ENCODE results near the gene LMO7. TPM values are rescaled to one million over a fixed set of nuclear protein-coding genes. Genes with fewer than 3 reads are reported as not detected.

The LMO7 gene
- polyA plus RNA-seq (ENCODE audit: insufficient read length in 4 of 4), result 100 to 1,000 TPM in 1 of 4 donors, 10 to 100 TPM in 3; 57.8 to 109 (median 88.7) TPM

DNA sequence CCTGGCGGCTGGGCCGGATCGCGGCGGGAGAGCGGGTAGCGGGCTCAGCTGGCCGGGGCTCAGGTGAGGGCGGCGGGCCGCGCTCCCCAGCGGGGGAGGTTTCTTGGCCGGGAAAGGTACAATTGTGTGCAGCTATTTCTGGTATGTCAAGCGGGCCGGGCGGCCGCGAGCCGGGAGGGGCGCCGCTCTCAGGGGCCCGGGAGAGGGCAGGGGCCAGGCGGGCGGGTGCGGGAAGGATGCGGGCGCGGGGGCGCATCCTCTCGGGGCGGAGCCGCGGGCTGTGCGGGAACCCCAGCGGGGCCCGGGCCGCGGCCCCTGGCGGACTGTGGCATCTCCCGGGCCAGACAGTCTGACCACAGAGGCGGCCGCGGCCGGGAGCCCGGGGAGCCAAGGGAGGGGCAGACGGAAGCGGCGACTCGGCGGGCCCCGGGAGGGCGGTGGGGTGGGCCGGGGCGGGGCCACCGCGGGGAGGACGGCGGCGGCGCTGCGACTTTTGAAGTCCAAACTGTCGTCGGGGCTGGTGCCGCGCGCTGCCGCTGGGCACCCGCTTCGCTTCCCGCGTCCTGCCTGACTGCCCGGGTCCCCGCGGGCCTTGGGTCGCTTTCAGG is at the start of gene LMO7:
LMO7 (plus strand) TSS at position 503 of the 608 bp plus-strand sequence. CDS start 328 bp downstream, outside the sequence.
- DNase-seq (ENCODE audit: low read depth in 4 of 4, low spot score in 2 of 4), result peak in 1 of 4 donors; percentile 15

DNA sequence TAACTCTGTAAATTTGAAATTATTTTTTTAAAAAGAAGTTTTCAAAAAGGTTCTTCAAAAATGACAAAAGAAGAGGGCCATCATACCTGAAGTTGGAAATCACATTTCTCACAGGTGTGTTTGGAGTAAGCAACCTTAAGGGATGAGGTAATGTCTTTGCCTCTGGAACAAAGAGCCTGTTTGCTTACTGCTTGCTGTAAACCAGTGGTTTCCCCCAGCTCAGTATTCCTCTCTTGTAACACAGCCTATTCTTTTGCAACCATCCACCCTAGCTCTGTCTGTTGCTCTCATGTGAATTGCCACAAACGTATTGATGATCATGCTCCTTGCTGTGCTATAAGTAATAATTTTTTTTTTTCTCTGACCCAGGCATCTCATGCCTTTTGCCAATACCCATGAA is 48.5 kb upstream of the LMO7 start:
- DNase-seq (ENCODE audit: low read depth in 4 of 4, low spot score in 2 of 4), result no peak

DNA sequence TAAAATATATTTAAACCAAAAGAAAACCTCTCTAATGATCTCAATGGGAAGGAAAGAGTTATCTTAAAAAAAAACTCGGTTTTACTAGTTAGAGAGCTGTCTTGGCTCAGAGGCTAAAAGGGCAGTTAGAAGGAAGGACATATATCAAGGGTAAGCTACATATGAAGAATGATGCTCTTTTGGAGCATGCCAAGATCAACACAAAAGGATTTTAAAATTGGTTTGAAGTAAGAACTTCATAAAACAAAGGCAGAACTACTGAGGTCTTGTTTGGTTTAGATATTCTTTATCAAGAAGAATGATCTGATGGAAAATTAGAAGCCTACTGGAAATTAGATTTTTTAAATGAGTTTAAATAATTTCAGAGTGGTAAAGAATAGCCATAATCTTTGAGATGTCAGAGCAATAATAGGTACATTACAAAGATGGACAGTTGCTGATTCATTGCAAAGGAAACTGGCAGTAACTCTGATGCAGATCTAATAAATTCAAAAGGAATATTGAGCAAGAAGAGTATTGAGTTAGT is 39.4 kb upstream of the LMO7 start:
- DNase-seq (ENCODE audit: low read depth in 4 of 4, low spot score in 2 of 4), result no peak

DNA sequence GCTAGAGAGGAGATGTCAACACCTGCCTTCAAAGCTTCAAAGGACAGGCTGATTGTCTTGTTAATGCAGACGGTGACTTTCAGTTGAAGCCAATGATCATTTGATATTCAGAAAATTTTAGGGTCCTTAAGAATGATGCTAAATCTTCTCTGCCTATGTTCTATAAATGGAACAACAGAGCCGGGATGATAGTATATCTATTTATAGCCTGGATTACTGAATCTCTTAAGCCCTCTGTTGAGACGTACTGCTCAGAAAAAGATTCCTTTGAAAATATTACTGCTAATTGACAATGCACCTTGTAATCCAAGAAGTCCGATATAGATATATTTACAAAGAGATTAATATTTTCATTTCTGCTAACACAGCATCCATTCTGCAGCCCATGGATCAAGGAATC is 35.8 kb upstream of the LMO7 start:
- DNase-seq (ENCODE audit: low read depth in 4 of 4, low spot score in 2 of 4), result no peak

DNA sequence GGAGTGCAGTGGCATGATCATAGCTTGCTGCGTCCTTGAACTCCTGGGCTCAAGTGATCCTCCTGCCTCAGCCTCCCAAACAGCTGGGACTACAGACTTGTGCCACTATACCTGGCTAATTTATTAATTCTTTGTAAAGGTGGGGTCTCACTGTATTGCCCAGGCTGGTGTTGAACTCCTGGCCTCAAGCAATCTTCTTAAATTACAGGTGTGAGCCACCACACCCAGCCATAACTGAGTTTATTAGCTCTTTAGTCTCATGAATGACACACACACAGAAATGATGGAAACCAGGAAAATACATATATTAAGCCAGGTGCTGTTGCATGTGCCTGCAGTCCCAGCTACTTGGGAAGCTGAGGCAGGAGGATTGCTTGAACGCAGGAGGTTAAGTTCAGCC is 33.1 kb upstream of the LMO7 start:
- DNase-seq (ENCODE audit: low read depth in 4 of 4, low spot score in 2 of 4), result no peak

DNA sequence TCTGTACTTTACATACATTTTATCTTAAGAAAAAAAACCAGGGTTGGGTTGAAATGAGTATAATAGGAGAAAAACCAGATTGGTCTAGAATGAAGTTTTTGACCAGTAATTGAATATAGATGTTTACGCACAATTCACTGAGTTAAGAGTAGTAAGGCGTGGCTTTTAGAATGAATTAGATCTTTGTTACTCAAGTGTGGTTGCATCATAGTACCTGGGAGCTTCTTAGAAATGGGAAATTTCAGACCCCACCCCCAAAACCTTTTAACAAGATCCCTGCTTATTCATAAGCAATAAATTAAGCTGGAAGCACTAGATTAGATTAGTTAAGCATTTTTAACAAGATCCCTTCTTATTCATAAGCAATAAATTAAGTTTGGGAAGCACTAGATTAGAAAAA is 28.7 kb upstream of the LMO7 start:
- DNase-seq (ENCODE audit: low read depth in 4 of 4, low spot score in 2 of 4), result no peak

DNA sequence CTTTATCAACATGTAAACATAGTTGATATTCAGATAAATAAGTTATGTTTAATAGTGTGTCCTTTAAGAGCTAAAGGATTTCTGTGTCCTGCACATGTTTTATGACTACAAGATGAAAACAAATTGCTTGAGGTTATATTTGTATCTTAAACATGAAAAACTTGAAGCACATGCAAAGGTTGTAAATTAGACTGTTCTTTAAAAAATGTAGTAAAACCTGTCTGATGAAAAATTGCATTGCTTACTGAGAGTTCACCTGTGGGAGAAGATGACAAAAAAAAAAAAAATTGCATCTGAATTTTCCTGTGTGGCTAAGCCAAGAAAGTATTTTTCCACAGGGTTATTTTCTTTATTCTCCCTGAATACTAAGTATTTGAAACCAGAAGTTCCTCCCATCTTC is 25.7 kb upstream of the LMO7 start:
- no peak for DNase-seq (ENCODE audit: low read depth in 4 of 4, low spot score in 2 of 4)

DNA sequence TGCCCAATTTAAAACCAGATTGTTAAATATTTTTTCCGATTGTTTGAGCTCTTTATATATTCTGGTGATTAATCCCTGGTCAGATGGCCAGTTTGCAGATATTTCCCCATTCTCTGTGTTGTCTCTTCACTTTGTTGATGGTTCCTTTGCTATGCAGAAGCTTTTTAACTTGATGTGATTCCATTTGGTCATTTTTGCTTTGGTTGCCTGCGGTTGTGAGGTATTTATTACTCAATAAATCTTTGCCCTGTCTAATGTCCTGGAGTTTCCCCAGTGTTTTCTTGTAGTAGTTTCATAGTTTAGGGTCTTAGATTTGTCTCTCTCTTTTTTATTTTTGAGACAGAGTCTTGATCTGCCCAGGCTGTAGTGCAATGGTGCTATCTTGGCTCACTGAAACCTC is 23.8 kb upstream of the LMO7 start:
- DNase-seq (ENCODE audit: low read depth in 4 of 4, low spot score in 2 of 4), result no peak

DNA sequence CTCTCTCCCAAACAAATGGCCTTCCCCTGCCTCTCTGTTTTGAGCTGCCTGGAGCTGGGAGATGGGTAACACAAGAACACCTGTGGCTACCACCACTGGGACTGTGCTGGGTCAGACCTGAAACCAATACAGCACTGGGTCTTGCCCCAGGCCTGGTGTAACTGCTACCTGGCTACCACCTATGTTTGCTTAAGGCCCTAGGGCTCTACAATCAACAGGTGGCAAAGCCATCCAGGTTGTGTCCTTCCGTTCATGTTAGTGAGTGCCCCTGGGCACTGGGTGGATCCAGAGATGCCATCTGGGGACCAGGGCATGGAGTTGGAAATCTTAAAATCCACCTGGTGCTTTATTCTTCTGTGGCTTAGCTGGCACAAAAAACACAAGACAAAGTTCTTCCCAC is 18.9 kb upstream of the LMO7 start:
- DNase-seq (ENCODE audit: low read depth in 4 of 4, low spot score in 2 of 4), result no peak

DNA sequence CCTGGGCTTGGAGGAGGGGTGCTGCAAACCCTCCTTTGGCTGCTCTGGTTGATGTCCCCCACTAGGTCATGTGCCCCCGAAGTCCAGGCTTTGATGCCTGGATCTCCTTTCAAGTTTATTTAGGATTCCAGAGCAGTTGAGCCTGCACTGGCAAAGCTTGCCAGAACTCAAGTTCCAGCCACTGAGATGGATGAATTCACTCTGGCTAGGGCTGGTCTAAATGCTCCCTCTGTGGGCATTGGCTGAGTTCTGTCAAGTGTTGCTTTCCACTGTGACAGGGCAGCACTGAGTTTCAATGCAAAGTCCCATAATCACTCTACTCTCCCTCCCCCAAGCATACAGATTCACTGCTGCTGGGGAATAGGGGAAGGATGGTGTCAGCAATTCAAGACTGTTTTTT is 17.8 kb upstream of the LMO7 start:
- no peak for DNase-seq (ENCODE audit: low read depth in 4 of 4, low spot score in 2 of 4)

DNA sequence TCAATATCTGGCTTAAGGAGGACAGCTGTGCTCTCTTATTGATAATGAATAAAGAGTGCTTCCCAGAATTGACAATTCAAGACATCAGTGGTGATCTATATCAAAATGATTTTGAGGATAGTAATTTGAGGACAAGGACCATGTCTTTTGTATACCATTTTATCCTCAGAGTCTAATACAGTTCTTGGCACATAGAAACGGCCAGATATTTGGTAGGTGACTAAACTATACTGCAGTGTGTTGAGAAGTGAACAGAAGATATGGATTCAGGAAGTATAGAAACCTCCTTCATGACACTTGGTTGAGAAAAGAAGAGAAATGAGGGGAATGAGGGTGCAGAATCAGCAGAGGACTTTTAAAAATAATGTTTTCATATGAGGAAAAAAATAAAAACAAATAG is 16.1 kb upstream of the LMO7 start:
- no peak for DNase-seq (ENCODE audit: low read depth in 4 of 4, low spot score in 2 of 4)

DNA sequence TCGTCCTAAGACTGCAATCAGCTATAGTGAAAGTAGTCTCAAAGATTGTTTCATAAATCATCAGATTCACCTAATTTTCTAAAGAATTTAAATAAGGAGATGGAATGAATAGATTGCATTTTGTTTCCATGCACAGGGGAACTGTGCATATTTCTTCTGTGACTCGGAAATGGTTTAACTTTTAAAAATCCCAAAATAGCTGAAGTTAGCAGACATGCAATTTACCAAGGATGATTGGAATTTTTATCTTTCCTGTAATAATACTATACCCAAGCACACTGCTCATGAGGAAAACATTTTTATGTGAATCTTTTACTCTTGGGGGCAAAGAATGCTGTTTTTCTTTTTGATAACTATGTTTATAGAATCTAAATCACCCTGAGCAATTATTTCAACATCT is 15.0 kb upstream of the LMO7 start:
- no peak for DNase-seq (ENCODE audit: low read depth in 4 of 4, low spot score in 2 of 4)

DNA sequence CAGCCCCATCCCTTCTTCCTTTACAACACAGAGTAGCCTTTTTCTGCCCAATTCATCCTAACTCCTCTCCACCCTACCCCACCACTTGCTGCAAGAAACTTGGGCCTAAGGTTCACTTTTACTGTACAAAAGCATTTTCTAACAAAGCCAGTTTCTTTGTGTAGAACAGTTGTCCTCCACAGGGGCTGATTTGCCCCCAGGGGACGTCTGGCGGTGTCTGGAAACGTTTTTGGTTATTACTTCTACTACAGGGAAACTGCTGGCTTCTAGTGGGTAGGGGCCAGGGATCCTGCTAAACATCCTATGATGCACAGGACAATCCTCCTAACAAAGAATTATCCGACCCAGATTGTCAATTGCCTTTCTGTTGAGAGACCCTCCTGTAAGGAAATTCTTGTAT is 7.3 kb upstream of the LMO7 start:
- DNase-seq (ENCODE audit: low read depth in 4 of 4, low spot score in 2 of 4), result no peak

DNA sequence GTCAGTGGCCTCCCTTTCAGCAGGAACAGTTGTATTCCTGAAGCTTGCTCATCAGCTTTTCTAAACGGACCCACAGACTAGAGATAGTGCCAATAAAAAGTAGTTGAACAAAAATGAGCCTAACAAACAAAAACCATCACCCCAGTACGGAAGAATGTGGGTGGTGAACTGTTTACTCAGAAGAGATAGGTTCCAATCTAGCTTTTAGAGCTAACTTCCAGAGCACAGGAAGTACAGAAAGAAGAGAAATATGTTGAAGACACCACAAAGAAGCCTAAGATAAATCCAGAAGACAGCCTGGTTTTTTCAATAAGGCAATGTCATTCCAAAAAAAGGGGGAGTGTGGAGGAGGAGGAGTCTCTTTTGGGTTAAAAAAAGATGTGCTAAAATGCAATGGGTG is 2.8 kb upstream of the LMO7 start:
- peak in 1 of 4 donors; percentile 2 for DNase-seq (ENCODE audit: low read depth in 4 of 4, low spot score in 2 of 4)

DNA sequence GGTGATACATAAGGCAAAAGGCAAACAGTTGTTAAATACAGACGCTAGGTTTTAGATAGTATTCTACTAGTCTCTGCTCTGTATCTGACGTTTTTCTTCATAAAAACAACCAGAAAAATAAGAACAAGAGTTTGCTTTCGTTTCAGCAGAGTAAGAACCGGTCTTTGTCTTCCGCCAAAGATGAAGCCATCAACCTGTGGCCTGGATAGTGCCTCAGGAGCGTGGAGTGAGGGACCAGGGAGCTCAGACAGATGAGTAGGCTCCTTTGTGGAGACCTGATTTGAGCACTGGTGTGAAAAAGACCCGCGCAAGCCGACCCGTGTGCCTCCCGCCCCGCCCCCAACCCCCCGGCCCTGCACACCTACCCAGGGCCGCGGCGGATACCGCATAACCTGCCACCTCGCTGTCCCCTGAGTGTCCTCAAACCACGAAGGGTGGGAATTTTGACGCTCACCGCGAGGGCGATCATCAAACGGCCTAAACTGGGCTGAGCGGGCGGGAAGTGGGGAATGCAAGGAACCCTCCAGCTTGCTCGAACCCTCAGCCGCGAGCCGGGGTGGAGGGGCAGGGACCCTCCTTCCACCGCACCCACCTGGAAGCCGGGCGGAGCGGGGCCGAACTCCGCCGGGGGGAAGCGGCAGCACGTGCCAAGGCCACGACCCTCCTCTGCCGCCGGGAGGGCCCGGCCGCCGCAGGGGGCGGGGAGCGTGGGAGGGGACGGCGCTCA is 866 bp upstream of the LMO7 start:
- peak in 1 of 4 donors; percentile 9 for DNase-seq (ENCODE audit: low read depth in 4 of 4, low spot score in 2 of 4)

DNA sequence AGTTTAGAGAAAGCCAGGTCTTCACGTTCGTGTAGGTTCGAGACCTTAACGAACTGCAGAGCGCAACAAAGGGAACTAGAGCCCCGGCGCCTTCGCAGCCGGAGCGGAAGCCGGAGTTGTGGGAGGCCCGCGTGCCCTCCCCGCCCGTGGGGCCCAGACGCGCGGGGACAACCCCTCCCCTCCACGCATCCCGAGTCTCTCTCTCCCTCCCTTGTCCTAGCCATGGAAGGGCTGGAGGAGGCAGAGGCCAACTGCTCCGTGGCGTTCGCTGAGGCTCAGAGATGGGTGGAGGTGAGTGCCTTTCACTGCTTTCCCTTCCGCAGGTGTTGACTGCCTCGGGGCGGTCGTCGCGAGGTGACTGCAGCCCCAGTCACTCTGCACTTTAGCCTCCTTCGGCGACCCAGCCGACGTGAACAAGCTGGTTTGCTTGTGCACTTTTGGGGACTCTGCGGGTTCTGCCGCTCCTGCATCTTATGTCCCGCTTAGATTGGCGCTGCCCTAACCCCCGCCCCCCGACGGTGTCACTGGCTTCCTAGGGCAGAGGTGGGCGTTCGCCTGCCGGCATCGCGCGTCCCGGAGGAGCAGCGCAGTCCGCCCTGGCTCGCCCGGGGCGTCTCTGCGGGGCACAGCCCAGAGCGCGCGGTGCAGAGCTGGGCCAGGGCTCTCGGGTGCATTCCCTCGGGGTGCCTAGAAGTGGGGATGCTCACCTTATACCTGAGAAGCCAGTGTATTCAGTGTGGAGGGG is 478 bp downstream of the LMO7 start:
- peak in 3 of 4 donors; percentile 28 to 52 (median 49) for DNase-seq (ENCODE audit: low read depth in 4 of 4, low spot score in 2 of 4)

DNA sequence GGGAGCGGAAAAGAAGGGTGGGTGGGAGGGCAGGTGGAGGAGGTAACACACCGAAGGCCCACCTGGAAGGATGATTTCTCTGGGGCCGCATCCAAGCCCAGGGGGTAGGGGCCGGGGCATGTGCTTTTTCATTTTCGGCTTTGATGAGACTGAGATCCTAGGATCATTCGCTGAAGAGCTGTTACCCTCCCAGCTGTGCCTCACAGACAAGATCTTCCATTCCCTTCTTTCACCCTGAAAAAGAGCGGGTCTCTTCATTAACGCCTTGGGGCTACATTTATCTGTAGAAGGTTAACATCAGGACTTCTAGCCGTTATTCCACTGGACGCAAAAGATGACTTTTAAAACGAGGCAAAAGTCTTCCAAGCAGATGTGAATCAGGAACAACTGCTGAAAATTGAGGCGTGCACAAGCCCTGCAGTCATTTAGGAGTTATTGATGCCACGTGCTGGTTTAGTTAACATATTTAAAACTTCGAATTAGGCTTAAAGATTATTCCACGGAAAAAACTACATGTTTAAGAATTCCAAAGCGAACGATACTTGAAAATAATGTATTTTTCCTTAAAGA is 1.1 kb downstream of the LMO7 start:
- no peak for DNase-seq (ENCODE audit: low read depth in 4 of 4, low spot score in 2 of 4)

DNA sequence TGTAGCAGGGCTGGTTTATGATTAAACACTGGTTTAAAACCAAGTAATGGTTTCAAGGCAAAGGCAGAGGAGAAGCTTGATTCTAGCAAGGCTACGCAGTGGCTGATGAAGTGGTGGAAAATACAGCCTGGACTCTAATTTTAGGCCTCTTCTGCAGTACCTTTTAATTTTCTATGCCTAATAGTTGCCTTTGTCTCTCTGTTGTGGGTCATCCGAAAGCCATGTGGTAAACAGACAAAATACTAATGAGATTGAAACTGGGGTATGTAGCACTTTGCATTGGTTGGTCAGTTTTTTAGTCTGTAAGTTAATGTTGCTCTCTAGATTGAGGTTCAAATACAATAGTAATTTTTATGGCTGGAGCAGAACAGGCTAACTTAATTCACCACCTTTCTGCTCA is 3.3 kb downstream of the LMO7 start:
- no peak for DNase-seq (ENCODE audit: low read depth in 4 of 4, low spot score in 2 of 4)

DNA sequence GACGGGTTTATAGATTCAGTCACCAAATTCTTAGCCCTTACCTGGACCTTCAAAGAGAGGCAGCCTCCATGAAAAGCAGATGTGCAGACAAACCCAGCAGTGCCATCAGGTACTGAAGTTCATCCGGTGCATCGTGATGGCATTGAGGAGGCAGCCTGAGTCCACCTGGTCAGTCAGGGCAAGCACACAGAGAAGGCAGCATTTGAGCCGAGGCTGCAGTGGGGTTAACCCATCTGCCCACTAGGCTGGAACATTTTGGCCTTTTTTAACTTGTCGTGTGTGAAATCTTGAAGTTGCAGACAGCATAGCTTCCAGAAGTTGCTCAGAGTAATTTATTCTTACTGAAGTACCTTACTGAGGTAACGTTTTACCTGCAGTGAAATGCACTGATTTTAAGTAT is 4.9 kb downstream of the LMO7 start:
- no peak for DNase-seq (ENCODE audit: low read depth in 4 of 4, low spot score in 2 of 4)

DNA sequence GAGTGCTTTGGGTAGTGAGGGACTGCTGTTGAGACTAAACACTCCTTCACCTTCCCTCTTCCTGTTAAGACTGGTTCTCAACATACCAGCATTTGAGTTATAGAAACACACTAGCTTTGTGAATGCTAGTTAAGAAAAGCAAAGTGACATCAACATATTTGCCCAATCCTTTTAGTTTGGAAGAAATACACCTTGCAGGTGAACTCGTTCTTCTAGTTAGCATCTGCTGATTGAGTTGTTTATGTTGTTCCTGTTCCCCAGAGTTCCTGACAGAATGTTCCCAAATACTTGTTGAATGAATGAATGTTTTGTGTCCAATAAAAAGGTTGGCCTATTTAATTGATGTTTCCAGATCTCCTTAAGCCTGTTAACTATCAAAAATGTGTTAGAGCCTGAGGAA is 7.1 kb downstream of the LMO7 start:
- no peak for DNase-seq (ENCODE audit: low read depth in 4 of 4, low spot score in 2 of 4)

DNA sequence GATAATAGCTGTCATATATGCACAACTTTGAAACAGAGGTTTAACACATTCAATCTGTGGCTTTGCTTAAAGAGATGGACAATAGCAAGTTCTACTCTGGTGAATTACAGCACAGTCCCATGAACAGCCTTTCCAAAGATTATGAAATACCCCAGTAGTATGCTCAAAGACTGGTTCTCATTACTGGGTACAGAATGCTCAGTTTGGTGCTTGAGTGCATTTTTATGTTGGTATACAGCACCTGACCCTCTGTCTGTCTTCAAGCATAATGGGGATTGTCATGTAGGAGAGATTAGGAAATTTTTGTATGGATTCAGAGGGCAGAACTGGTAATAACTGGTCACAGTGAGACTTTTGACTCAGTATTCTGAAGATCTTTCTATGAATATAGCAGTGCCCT is 7.6 kb downstream of the LMO7 start:
- no peak for DNase-seq (ENCODE audit: low read depth in 4 of 4, low spot score in 2 of 4)
